ENCODE data around the gene PCNX2. TPM values are rescaled to one million over a fixed set of nuclear protein-coding genes. Genes with fewer than 3 reads are reported as not detected.

Gene PCNX2
- polyA plus RNA-seq, 1 donor (not counting 4 experiments of a cell fraction or from before 2014, with no cell fraction given) = 18.0 TPM

GRCh38 chr1:233121947-233122559 is 173.5 kb downstream of the PCNX2 start:
- DNase-seq (ENCODE audit: low read depth, low spot score) = no peak

GRCh38 chr1:233114860-233115259 is 180.7 kb downstream of the PCNX2 start:
- Histone ChIP-seq H3K79me2 (ENCODE audit: control insufficient read depth, insufficient read depth, low read length) (no peaks in the 10 kb centered on the region), H3K27ac (ENCODE audit: control insufficient read depth, insufficient read depth, low read length) (peak overlapping the region; percentile 98), H2AFZ (ENCODE audit: control insufficient read depth, low read length) (no peak overlapping the region), H4K20me1 (ENCODE audit: control insufficient read depth, extremely low read depth, insufficient read depth, low read length) (no peaks in the 10 kb centered on the region), H3K4me1 (ENCODE audit: control insufficient read depth, extremely low read depth, insufficient read depth, low read length) (peaks cover 38% of the 10 kb centered on the region), H3K4me2 (ENCODE audit: control insufficient read depth, extremely low read depth, insufficient read depth, low read depth, low read length) (peak overlapping the region; percentile 79), H3K9ac (ENCODE audit: control insufficient read depth, extremely low read depth, insufficient read depth, low read length) (peak overlapping the region; percentile 83), H3K4me3 (ENCODE audit: control insufficient read depth in 2 of 3, extremely low read depth in 1 of 3, insufficient read depth in 2 of 3, low read depth in 1 of 3, low read length in 3 of 3) (no peak overlapping the region), H3K36me3 (ENCODE audit: control insufficient read depth in 2 of 2, extremely low read depth in 1 of 2, insufficient read depth in 2 of 2, low read length in 2 of 2) (no peaks in the 10 kb centered on the region), H3K9me3 (ENCODE audit: control insufficient read depth, low read depth, low read length) (no peaks in the 10 kb centered on the region), H3K9me1 (ENCODE audit: control insufficient read depth, extremely low read depth, insufficient read depth, low read length) (no peaks in the 10 kb centered on the region), H3K27me3 (ENCODE audit: control insufficient read depth, extremely low read depth, insufficient read depth, low read length) (no peaks in the 10 kb centered on the region)
- peak; percentile 62 for FAIRE-seq
- dilution Hi-C loops (cut with MboI; ENCODE audit: extremely low pct_ligation_motif_present, low sequenced_read_pairs) = no loop called here
- no peak for DNase-seq (ENCODE audit: low read depth, low spot score)
- TF ChIP-seq CTCF (optimal IDR thresholded peaks at IDR 0.05 in 1 of 3, IDR thresholded peaks at IDR 0.05 in 1 of 3, conservative IDR thresholded peaks at IDR 0.05 in 1 of 3; ENCODE audit: extremely low read depth in 1 of 3, insufficient read depth in 2 of 3, low read length in 3 of 3) (no peak), EZH2 (IDR thresholded peaks at IDR 0.05; ENCODE audit: low read length) (no peak)

More at GRCh38 chr1:233121947-233122559, 173.5 kb downstream of the PCNX2 start:
- H3K4me1 ChIP-seq (ENCODE audit: control insufficient read depth, extremely low read depth, insufficient read depth, low read length) = no peaks in the 10 kb centered on the region
- peaks cover 5 to 9% of the 10 kb centered on the region in 2 experiments for H3K36me3 ChIP-seq (ENCODE audit: control insufficient read depth in 2 of 2, extremely low read depth in 1 of 2, insufficient read depth in 2 of 2, low read length in 2 of 2)
- dilution Hi-C loops (cut with MboI; ENCODE audit: extremely low pct_ligation_motif_present, low sequenced_read_pairs) = no loop called here
- H3K27ac ChIP-seq (ENCODE audit: control insufficient read depth, insufficient read depth, low read length) = no peak overlapping the region
- H3K27me3 ChIP-seq (ENCODE audit: control insufficient read depth, extremely low read depth, insufficient read depth, low read length) = no peaks in the 10 kb centered on the region
- H3K9ac ChIP-seq (ENCODE audit: control insufficient read depth, extremely low read depth, insufficient read depth, low read length) = no peak overlapping the region
- no peak overlapping the region for H3K4me3 ChIP-seq (ENCODE audit: control insufficient read depth in 2 of 3, extremely low read depth in 1 of 3, insufficient read depth in 2 of 3, low read depth in 1 of 3, low read length in 3 of 3)
- no peaks in the 10 kb centered on the region for H3K9me3 ChIP-seq (ENCODE audit: control insufficient read depth, low read depth, low read length)
- FAIRE-seq = no peak
- H3K9me1 ChIP-seq (ENCODE audit: control insufficient read depth, extremely low read depth, insufficient read depth, low read length) = no peaks in the 10 kb centered on the region
- no peak overlapping the region for H2AFZ ChIP-seq (ENCODE audit: control insufficient read depth, low read length)
- H4K20me1 ChIP-seq (ENCODE audit: control insufficient read depth, extremely low read depth, insufficient read depth, low read length) = no peaks in the 10 kb centered on the region
- TF ChIP-seq CTCF (optimal IDR thresholded peaks at IDR 0.05 in 1 of 3, IDR thresholded peaks at IDR 0.05 in 1 of 3, conservative IDR thresholded peaks at IDR 0.05 in 1 of 3; ENCODE audit: extremely low read depth in 1 of 3, insufficient read depth in 2 of 3, low read length in 3 of 3) (no peak), EZH2 (IDR thresholded peaks at IDR 0.05; ENCODE audit: low read length) (no peak)
- H3K79me2 ChIP-seq (ENCODE audit: control insufficient read depth, insufficient read depth, low read length) = no peaks in the 10 kb centered on the region
- H3K4me2 ChIP-seq (ENCODE audit: control insufficient read depth, extremely low read depth, insufficient read depth, low read depth, low read length) = no peak overlapping the region
